ENCODE measurements around the gene BCL2L1. TPM values are rescaled to one million over a fixed set of nuclear protein-coding genes. Genes with fewer than 3 reads are reported as not detected.
A peak's percentile ranks its signal among the peaks of the same experiment; 100 is the strongest.

The BCL2L1 gene
- 100 to 1,000 TPM in 1 of 2 donors, 10 to 100 TPM in 1; 96.2 to 103 TPM for total RNA-seq

GRCh38 chr20:31722257-31723068 lies at the start of gene BCL2L1:
TSS of gene BCL2L1 (minus strand) at chr20:31722868. CDS start at chr20:31722218, 650 bp downstream.
- Histone ChIP-seq H3K4me1 (peaks cover 48% of the 10 kb centered on the region), H3K27ac (peak within 1 kb of the TSS; percentile 94 to 98 (median 96)), H3K36me3 (replicated peaks in 1 of 2; ENCODE audit: insufficient read depth in 1 of 2, low read depth in 2 of 2) (no peaks in the 10 kb centered on the region), H3K9me3 (no peaks in the 10 kb centered on the region), H3K27me3 (no peaks in the 10 kb centered on the region), H3K4me3 (peak within 1 kb of the TSS; percentile 46 to 71)
- DNase-seq (peak; percentile 86 to 91 (median 90)), ATAC-seq (peak; percentile 75)
- peak; percentile 79 to 87 (median 83) for TF ChIP-seq POLR2A (IDR thresholded peaks at IDR 0.05)
- TF ChIP-seq CTCF (IDR thresholded peaks at IDR 0.05) = peak; percentile 51 to 99 (median 90)
- intact Hi-C loops (cut with DNase I) = no loop called here
- WGBS, 2 donors = 0 to 1% methylated on average over 36 to 38 of the region's 38 CpGs

GRCh38 chr20:31770243-31770642 lies 47.6 kb upstream of the BCL2L1 start:
- intact Hi-C loops (cut with DNase I) = no loop called here
- H3K27me3 ChIP-seq = no peaks in the 10 kb centered on the region
- no peak for TF ChIP-seq POLR2A (IDR thresholded peaks at IDR 0.05)
- TF ChIP-seq CTCF (IDR thresholded peaks at IDR 0.05) = no peak
- no peaks in the 10 kb centered on the region for H3K9me3 ChIP-seq
- H3K4me1 ChIP-seq = no peaks in the 10 kb centered on the region
- no peaks in the 10 kb centered on the region for H3K36me3 ChIP-seq (replicated peaks in 1 of 2; ENCODE audit: insufficient read depth in 1 of 2, low read depth in 2 of 2)
- no peak overlapping the region for H3K27ac ChIP-seq
- ATAC-seq (no peak), DNase-seq (no peak)
- H3K4me3 ChIP-seq = no peak overlapping the region
- WGBS, 2 donors = 85 to 91% methylated on average over 1 of the region's 1 CpG

GRCh38 chr20:31769681-31770080 lies 47.0 kb upstream of the BCL2L1 start:
- ATAC-seq (no peak), DNase-seq (no peak)
- no peaks in the 10 kb centered on the region for H3K4me1 ChIP-seq
- WGBS, 2 donors = 94 to 97% methylated on average over 5 of the region's 5 CpGs
- intact Hi-C loops (cut with DNase I) = no loop called here
- TF ChIP-seq CTCF (IDR thresholded peaks at IDR 0.05) = no peak
- no peak for TF ChIP-seq POLR2A (IDR thresholded peaks at IDR 0.05)
- H3K4me3 ChIP-seq = no peak overlapping the region
- no peaks in the 10 kb centered on the region for H3K9me3 ChIP-seq
- no peak overlapping the region for H3K27ac ChIP-seq
- no peaks in the 10 kb centered on the region for H3K27me3 ChIP-seq
- H3K36me3 ChIP-seq (replicated peaks in 1 of 2; ENCODE audit: insufficient read depth in 1 of 2, low read depth in 2 of 2) = no peaks in the 10 kb centered on the region

GRCh38 chr20:31767805-31768204 lies 45.1 kb upstream of the BCL2L1 start:
- H3K27me3 ChIP-seq = no peaks in the 10 kb centered on the region
- no peaks in the 10 kb centered on the region for H3K36me3 ChIP-seq (replicated peaks in 1 of 2; ENCODE audit: insufficient read depth in 1 of 2, low read depth in 2 of 2)
- TF ChIP-seq CTCF (IDR thresholded peaks at IDR 0.05) = no peak
- no peak for TF ChIP-seq POLR2A (IDR thresholded peaks at IDR 0.05)
- no peak overlapping the region for H3K27ac ChIP-seq
- 95 to 96% methylated on average over 3 of the region's 3 CpGs for WGBS, 2 donors
- no peaks in the 10 kb centered on the region for H3K9me3 ChIP-seq
- H3K4me1 ChIP-seq = no peaks in the 10 kb centered on the region
- intact Hi-C loops (cut with DNase I) = no loop called here
- ATAC-seq (no peak), DNase-seq (no peak)
- H3K4me3 ChIP-seq = no peak overlapping the region

Data from body of pancreas (tissue), 4 donors.